Uterus (tissue), 4 donors: ENCODE data around the gene EID2B. TPM values are rescaled to one million over a fixed set of nuclear protein-coding genes. Genes with fewer than 3 reads are reported as not detected.

Source experiments
- DNase-seq, 2 donors: peaks; one replicate each; pipeline ENCODE4 v3.0.0-alpha.2; 2019 to 2020
- H3K27ac ChIP-seq, 2 donors: fragments of 200-600 bp; sonication (generic); 1 replicate in 1 of 2; 2 replicates in 1 of 2; pipeline ENCODE4 v1.5.1; 2016 to 2018
- H3K27me3 ChIP-seq, 2 donors: fragments of 200-600 bp; sonication (generic); one replicate each; pipeline ENCODE4 v1.5.1; 2018 to 2019; ENCODE audit warnings: control low read depth in 1 of 2
- H3K36me3 ChIP-seq, 2 donors: fragments of 200-600 bp; sonication (generic); one replicate each; pipeline ENCODE4 v1.5.1; 2019; ENCODE audit warnings: control low read depth in 1 of 2
- H3K4me1 ChIP-seq, 2 donors: fragments of 200-600 bp; sonication (generic); one replicate each; pipeline ENCODE4 v1.5.1; 2018 to 2019; ENCODE audit warnings: control low read depth in 1 of 2
- H3K4me3 ChIP-seq, 2 donors: fragments of 200-600 bp; sonication (generic); 1 replicate in 1 of 2; 2 replicates in 1 of 2; pipeline ENCODE4 v1.5.1; 2018 to 2019; ENCODE audit warnings: mild to moderate bottlenecking in 1 of 2
- H3K9me3 ChIP-seq, 2 donors: fragments of 200-600 bp; sonication (generic); one replicate each; pipeline ENCODE4 v1.5.1; 2019; ENCODE audit warnings: control low read depth in 1 of 2
- POLR2A ChIP-seq, 2 donors: fragments of 450-650 bp; IDR thresholded peaks; one replicate each; pipeline ENCODE4 v1.6.1; 2016; ENCODE audit warnings: antibody characterized with exemption in 2 of 2, mild to moderate bottlenecking in 1 of 2, moderate library complexity in 1 of 2
- intact Hi-C: fragments of 100-400 bp; cut with DNase I; formaldehyde crosslinking; loops from one replicate; pipeline ENCODE4 v1.15.1; 2023; ENCODE audit warnings: low total_unique reads
- total RNA-seq, 4 donors: library from RNA; depleted of rRNA in 3 of 4; stranded (reverse); fragments of >200 nt in 3 of 4; gene quantifications; one replicate each; pipeline versions ENCODE4 v1.1.0 to v1.2.4, GENCODE V29; 2014 to 2023
- TF ChIP-seq, protein P1 (sequence below), 4 experiments: fragments of 200-600 bp in 2 of 4; fragments of 450-650 bp in 2 of 4; sonication (generic) in 2 of 4; IDR thresholded peaks; one replicate each; pipeline ENCODE4 v1.5.1; 2016 to 2019; ENCODE audit warnings: antibody characterized with exemption in 4 of 4, mild to moderate bottlenecking in 2 of 4, moderate library complexity in 1 of 4
- donor health status: DM: yes; HTN: yes; CAD: no.

The EID2B gene
- total RNA-seq, 4 donors from 2014 or later, result 0.29 to 6.6 (median 5.1) TPM

GRCh38 chr19:39550197-39550596 lies 17.5 kb upstream of the EID2B start:
- Histone ChIP-seq H3K4me3 (no peak overlapping the region), H3K36me3 (no peaks in the 10 kb centered on the region), H3K27ac (no peak overlapping the region), H3K27me3 (no peaks in the 10 kb centered on the region), H3K4me1 (no peaks in the 10 kb centered on the region), H3K9me3 (no peaks in the 10 kb centered on the region)
- no peak for DNase-seq
- intact Hi-C loops, result no loop called here
- no peak for TF ChIP-seq POLR2A (IDR thresholded peaks at IDR 0.05)
- TF ChIP-seq, protein P1, sequence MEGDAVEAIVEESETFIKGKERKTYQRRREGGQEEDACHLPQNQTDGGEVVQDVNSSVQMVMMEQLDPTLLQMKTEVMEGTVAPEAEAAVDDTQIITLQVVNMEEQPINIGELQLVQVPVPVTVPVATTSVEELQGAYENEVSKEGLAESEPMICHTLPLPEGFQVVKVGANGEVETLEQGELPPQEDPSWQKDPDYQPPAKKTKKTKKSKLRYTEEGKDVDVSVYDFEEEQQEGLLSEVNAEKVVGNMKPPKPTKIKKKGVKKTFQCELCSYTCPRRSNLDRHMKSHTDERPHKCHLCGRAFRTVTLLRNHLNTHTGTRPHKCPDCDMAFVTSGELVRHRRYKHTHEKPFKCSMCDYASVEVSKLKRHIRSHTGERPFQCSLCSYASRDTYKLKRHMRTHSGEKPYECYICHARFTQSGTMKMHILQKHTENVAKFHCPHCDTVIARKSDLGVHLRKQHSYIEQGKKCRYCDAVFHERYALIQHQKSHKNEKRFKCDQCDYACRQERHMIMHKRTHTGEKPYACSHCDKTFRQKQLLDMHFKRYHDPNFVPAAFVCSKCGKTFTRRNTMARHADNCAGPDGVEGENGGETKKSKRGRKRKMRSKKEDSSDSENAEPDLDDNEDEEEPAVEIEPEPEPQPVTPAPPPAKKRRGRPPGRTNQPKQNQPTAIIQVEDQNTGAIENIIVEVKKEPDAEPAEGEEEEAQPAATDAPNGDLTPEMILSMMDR (IDR thresholded peaks at IDR 0.05), result no peak

- no peaks in the 10 kb centered on the region for H3K9me3 ChIP-seq
- no peaks in the 10 kb centered on the region for H3K36me3 ChIP-seq
- DNase-seq, result no peak
- no peaks in the 10 kb centered on the region for H3K4me1 ChIP-seq
- TF ChIP-seq POLR2A (IDR thresholded peaks at IDR 0.05), result no peak
- TF ChIP-seq, protein P1 (IDR thresholded peaks at IDR 0.05), result no peak
- intact Hi-C loops, result no loop called here
- H3K27me3 ChIP-seq, result no peaks in the 10 kb centered on the region
- H3K4me3 ChIP-seq, result no peak overlapping the region
- no peak overlapping the region for H3K27ac ChIP-seq
These were observed 13.9 kb upstream of the EID2B start for GRCh38 chr19:39546599-39546998.

GRCh38 chr19:39544911-39545310 lies 12.3 kb upstream of the EID2B start:
- no peak overlapping the region for H3K4me3 ChIP-seq
- no peak overlapping the region for H3K27ac ChIP-seq
- H3K27me3 ChIP-seq, result no peaks in the 10 kb centered on the region
- DNase-seq, result no peak
- no peak for TF ChIP-seq POLR2A (IDR thresholded peaks at IDR 0.05)
- TF ChIP-seq, protein P1 (IDR thresholded peaks at IDR 0.05), result no peak
- H3K9me3 ChIP-seq, result no peaks in the 10 kb centered on the region
- no peaks in the 10 kb centered on the region for H3K4me1 ChIP-seq
- no peaks in the 10 kb centered on the region for H3K36me3 ChIP-seq
- intact Hi-C loops, result no loop called here

DNA sequence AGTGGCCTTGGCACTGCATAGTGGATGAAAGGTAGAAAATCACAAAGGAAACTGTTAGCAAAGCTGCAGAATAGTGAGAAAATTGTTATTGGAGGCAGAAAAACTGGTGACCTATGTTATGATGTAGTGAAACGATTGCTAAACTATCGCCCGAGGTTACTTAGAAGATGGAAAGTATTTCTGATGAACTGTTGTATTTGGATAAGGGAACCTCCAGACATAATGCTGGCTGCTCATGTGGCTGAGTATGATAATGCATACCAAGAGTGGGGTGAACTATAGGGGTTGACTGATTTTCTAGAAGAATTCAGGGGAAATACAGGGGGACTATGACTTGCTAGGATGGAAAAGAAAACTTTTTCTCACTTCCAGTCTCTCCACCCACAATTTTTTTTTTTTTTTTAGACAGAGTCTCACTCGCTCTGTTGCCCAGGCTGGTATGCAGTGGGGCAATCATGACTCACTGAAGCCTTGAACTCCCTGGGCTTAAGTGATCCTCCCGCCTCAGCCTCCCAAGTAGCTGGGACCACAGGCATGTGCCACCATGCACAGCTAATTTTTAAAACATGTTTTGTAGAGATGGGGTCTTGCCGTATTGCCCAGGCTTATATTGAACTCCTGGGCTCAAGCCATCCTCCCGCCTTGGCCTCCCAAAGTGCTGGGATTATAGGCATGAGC lies 11.7 kb upstream of the EID2B start:
- Histone ChIP-seq H3K4me3 (no peak overlapping the region), H3K36me3 (no peaks in the 10 kb centered on the region), H3K4me1 (no peaks in the 10 kb centered on the region), H3K27ac (no peak overlapping the region), H3K27me3 (no peaks in the 10 kb centered on the region), H3K9me3 (no peaks in the 10 kb centered on the region)
- no peak for DNase-seq
- intact Hi-C loops, result no loop called here
- TF ChIP-seq, protein P1 (IDR thresholded peaks at IDR 0.05), result no peak
- no peak for TF ChIP-seq POLR2A (IDR thresholded peaks at IDR 0.05)

DNA sequence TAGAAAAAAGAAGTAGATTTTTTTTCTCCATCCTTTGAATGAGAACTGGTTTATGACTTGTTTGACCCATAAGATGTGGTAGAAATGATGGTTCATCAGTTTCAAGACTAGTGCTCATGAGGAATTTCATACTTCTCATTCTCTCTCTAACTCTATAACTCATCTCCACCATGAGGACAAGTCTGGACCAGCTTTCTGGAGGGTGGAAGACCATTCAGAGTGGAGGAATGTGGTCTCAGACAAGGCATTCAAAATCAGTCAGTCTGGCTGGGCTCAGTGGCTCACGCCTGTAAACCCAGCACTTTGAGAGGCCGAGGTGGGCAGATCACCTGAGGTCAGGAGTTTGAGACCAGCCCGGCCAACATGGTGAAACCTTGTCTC lies 10.8 kb upstream of the EID2B start:
- TF ChIP-seq POLR2A (IDR thresholded peaks at IDR 0.05), result no peak
- TF ChIP-seq, protein P1 (IDR thresholded peaks at IDR 0.05), result no peak
- intact Hi-C loops, result no loop called here
- H3K9me3 ChIP-seq, result no peaks in the 10 kb centered on the region

More for the DNA sequence above, 10.8 kb upstream of the EID2B start:
- no peak overlapping the region for H3K4me3 ChIP-seq
- no peaks in the 10 kb centered on the region for H3K4me1 ChIP-seq
- no peaks in the 10 kb centered on the region for H3K36me3 ChIP-seq
- DNase-seq, result no peak
- no peaks in the 10 kb centered on the region for H3K27me3 ChIP-seq
- H3K27ac ChIP-seq, result no peak overlapping the region
